ENCODE measurements around the gene MT1F.

DNA sequence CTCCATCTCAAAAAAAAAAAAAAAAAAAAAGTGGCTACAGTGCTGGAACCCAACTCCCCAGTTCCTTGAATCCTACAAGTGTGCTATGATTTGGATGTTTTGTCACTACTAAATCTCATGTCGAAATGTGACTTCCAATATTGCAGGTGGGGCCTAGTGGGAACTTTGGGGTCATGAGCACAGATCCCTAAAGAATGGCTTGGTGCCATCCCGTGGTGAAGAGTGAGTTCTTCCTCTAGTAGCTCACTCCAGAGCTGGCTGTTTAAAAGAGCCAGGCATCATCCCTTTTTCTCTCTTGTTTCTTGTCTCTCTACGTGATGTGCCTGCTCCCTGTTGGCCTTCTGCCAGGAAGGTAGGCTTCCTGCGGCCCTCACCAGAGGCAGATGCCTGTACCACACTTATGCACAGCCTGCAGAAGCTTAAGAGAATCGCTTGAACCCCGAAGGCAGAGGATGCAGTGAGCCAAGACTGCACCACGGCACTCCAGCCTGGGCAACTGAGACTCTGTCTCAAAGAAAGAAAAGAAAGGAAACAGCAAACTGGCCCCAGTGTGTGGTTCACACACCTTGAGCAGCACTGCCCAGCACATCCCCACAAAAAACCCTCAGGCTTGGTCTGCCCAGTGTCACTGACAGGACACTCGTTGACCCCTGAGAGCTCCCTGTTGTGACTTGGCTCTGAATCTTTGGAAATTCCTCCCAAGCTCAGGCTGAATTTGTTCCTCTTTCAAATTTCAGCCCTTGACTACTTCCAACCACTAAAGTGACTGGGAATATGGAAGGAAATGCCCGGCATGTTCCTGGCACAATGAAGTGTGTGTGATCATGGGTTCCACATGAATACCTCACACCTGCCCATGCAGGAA lies 29.0 kb upstream of the MT1F start:
- TF ChIP-seq POLR2AphosphoS5 (IDR thresholded peaks at IDR 0.05; ENCODE audit: borderline replicate concordance, low read depth, low read length) (no peak), EZH2 (IDR thresholded peaks at IDR 0.05) (no peak), FOXP2 (optimal IDR thresholded peaks at IDR 0.05; ENCODE audit: control extremely low read depth, extremely low read length, insufficient read depth) (no peak)

Data from SK-N-MC (cell line).